ENCODE data around the gene RNPEP.

DNA sequence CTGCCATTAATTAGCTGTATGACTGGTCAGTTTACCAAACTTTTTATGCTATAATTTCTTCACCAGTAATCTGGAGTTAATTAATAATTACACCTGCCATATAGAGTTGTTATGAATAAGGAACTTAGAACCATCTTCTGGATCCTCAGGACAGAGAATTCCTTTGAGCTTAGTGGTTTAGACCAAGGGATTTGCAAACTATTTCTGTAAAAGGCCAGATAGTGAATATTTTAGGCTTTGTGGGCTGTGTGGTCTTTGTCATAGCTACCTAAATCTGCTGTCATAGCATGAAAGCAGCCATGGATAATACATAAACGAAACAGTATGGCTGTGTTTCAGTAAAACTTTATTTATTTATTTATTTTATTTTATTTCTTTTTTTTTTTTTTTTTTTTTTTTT, 18.2 kb upstream of the RNPEP start:
- TF ChIP-seq, protein P1, sequence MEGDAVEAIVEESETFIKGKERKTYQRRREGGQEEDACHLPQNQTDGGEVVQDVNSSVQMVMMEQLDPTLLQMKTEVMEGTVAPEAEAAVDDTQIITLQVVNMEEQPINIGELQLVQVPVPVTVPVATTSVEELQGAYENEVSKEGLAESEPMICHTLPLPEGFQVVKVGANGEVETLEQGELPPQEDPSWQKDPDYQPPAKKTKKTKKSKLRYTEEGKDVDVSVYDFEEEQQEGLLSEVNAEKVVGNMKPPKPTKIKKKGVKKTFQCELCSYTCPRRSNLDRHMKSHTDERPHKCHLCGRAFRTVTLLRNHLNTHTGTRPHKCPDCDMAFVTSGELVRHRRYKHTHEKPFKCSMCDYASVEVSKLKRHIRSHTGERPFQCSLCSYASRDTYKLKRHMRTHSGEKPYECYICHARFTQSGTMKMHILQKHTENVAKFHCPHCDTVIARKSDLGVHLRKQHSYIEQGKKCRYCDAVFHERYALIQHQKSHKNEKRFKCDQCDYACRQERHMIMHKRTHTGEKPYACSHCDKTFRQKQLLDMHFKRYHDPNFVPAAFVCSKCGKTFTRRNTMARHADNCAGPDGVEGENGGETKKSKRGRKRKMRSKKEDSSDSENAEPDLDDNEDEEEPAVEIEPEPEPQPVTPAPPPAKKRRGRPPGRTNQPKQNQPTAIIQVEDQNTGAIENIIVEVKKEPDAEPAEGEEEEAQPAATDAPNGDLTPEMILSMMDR (IDR thresholded peaks at IDR 0.05), result no peak
- TF ChIP-seq POLR2AphosphoS5 (IDR thresholded peaks at IDR 0.05) (no peak), POLR2A (IDR thresholded peaks at IDR 0.05) (no peak)

Data from upper lobe of left lung (tissue), 4 donors.